Vagina (tissue), 2 donors: Measurements from ENCODE around the gene DKK2. TPM values are rescaled to one million over a fixed set of nuclear protein-coding genes. Genes with fewer than 3 reads are reported as not detected.

Source experiments
- DNase-seq, 2 donors: peaks; one replicate each; pipeline ENCODE4 v3.0.0-alpha.2; 2017; ENCODE audit errors: extremely low spot score in 2 of 2
- H3K27ac ChIP-seq: fragments of 200-600 bp; sonication (generic); one replicate; pipeline ENCODE4 v1.5.1; 2019
- H3K27me3 ChIP-seq: fragments of 200-600 bp; sonication (generic); one replicate; pipeline ENCODE4 v1.5.1; 2019
- H3K36me3 ChIP-seq, 2 donors: fragments of 200-600 bp; sonication (generic); one replicate each; pipeline ENCODE4 v1.5.1; 2017 to 2019
- H3K4me1 ChIP-seq: fragments of 200-600 bp; sonication (generic); one replicate; pipeline ENCODE4 v1.5.1; 2019
- H3K4me3 ChIP-seq, 2 donors: fragments of 200-600 bp; sonication (generic); 1 replicate in 1 of 2; 2 replicates in 1 of 2; pipeline ENCODE4 v1.5.1; 2016 to 2019
- H3K9me3 ChIP-seq: fragments of 200-600 bp; sonication (generic); one replicate; pipeline ENCODE4 v1.5.1; 2019
- POLR2A ChIP-seq, 2 donors: fragments of 450-650 bp; IDR thresholded peaks; one replicate each; pipeline ENCODE4 v1.6.1; 2017; ENCODE audit warnings: antibody characterized with exemption in 2 of 2, mild to moderate bottlenecking in 2 of 2, moderate library complexity in 2 of 2
- POLR2AphosphoS5 ChIP-seq, 2 donors: sonication (generic); formaldehyde crosslinking; IDR thresholded peaks; one replicate each; pipeline ENCODE4 v1.9.0; 2017; ENCODE audit warnings: antibody characterized with exemption in 2 of 2, mild to moderate bottlenecking in 2 of 2, low read depth in 1 of 2; ENCODE audit not compliant: insufficient read depth in 1 of 2
- intact Hi-C: fragments of 100-400 bp; cut with DNase I; formaldehyde crosslinking; loops from one replicate; pipeline ENCODE4 v1.15.1; 2023
- total RNA-seq: library from RNA; depleted of rRNA; stranded (reverse); fragments of >200 nt; gene quantifications from one replicate; pipeline ENCODE4 v1.2.3, GENCODE V29; 2016
- TF ChIP-seq, protein P1 (sequence below), 3 experiments: fragments of 450-650 bp in 2 of 3; fragments of 200-600 bp in 1 of 3; sonication (generic) in 1 of 3; IDR thresholded peaks; one replicate each; pipeline ENCODE4 v1.5.1; 2017 to 2019; ENCODE audit warnings: antibody characterized with exemption in 3 of 3, mild to moderate bottlenecking in 2 of 3, moderate library complexity in 2 of 3

DKK2 gene
- total RNA-seq, 1 donor from 2014 or later = 0.49 TPM

DNA sequence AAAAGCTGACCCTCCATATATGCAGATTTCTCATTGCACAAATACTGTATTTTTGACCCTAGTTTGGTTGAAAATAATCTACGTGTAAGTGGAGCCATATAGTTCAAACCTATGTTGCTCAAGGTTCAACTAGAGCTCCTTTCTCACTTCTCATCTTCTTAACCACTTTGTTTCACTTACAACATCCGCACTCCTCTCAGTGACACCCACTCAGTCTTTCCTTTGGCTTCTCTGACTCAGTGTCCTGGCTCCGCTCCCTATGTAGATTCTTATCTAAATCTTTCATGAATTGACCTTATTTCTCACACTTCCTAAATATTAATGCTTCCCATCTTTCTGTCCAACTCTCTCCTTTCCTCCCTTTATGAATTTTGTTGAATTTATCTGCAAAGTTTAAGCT lies 32.9 kb upstream of the DKK2 start:
- Histone ChIP-seq H3K36me3 (no peaks in the 10 kb centered on the region), H3K27ac (no peak overlapping the region), H3K4me3 (no peak overlapping the region), H3K27me3 (no peaks in the 10 kb centered on the region), H3K4me1 (no peaks in the 10 kb centered on the region), H3K9me3 (no peaks in the 10 kb centered on the region)
- intact Hi-C loops = no loop called here
- no peak for DNase-seq
- no peak for TF ChIP-seq POLR2AphosphoS5 (IDR thresholded peaks at IDR 0.05; ENCODE audit: insufficient read depth in 1 of 2, low read depth in 1 of 2)
- TF ChIP-seq, protein P1, sequence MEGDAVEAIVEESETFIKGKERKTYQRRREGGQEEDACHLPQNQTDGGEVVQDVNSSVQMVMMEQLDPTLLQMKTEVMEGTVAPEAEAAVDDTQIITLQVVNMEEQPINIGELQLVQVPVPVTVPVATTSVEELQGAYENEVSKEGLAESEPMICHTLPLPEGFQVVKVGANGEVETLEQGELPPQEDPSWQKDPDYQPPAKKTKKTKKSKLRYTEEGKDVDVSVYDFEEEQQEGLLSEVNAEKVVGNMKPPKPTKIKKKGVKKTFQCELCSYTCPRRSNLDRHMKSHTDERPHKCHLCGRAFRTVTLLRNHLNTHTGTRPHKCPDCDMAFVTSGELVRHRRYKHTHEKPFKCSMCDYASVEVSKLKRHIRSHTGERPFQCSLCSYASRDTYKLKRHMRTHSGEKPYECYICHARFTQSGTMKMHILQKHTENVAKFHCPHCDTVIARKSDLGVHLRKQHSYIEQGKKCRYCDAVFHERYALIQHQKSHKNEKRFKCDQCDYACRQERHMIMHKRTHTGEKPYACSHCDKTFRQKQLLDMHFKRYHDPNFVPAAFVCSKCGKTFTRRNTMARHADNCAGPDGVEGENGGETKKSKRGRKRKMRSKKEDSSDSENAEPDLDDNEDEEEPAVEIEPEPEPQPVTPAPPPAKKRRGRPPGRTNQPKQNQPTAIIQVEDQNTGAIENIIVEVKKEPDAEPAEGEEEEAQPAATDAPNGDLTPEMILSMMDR (IDR thresholded peaks at IDR 0.05) = no peak
- no peak for TF ChIP-seq POLR2A (IDR thresholded peaks at IDR 0.05)

DNA sequence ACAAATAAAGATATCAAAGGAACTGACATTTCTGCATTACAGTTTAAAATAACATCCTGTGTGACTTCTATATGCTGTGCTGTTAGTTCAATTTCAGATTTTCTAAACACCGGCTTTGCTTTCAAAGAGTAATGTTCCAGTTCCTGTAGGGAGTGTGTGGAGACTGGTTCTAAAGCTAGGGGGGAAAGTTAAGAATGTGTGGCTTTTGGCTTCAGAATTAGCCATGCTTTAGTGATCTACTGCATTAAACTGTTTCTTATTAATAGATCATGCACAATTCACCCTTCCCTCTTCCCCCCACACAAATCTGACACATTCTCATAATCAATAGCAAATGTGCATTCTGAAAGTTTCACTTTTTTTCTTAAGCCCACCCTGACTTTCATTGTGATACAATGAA lies 32.0 kb upstream of the DKK2 start:
- Histone ChIP-seq H3K27me3 (no peaks in the 10 kb centered on the region), H3K27ac (no peak overlapping the region), H3K4me1 (no peaks in the 10 kb centered on the region), H3K4me3 (no peak overlapping the region), H3K9me3 (no peaks in the 10 kb centered on the region), H3K36me3 (no peaks in the 10 kb centered on the region)
- DNase-seq = no peak
- intact Hi-C loops = no loop called here
- TF ChIP-seq POLR2AphosphoS5 (IDR thresholded peaks at IDR 0.05; ENCODE audit: insufficient read depth in 1 of 2, low read depth in 1 of 2) (no peak), POLR2A (IDR thresholded peaks at IDR 0.05) (no peak)
- TF ChIP-seq, protein P1 (IDR thresholded peaks at IDR 0.05) = no peak

DNA sequence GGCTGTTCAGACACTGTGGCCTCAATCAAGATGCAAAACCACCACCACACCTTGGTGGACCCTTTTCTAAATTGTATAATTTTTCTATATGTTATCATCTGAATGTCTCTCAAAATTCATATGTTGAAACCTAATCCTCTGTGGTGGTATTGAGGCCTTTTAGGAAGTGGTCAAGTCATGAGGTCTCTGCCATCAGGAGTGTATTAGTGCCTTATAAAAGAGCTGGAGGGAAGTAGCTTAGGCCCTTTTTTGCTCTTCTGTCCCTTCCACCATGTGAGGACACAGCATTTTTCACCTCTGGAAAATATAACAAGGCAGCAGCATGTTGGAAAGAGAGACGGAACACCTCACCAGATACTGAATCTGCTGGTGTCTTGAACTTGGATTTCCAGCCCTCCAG lies 30.5 kb upstream of the DKK2 start:
- H3K27ac ChIP-seq = no peak overlapping the region
- no peaks in the 10 kb centered on the region for H3K9me3 ChIP-seq
- no peak for DNase-seq
- intact Hi-C loops = no loop called here
- TF ChIP-seq, protein P1 (IDR thresholded peaks at IDR 0.05) = no peak
- TF ChIP-seq POLR2AphosphoS5 (IDR thresholded peaks at IDR 0.05; ENCODE audit: insufficient read depth in 1 of 2, low read depth in 1 of 2) = no peak
- TF ChIP-seq POLR2A (IDR thresholded peaks at IDR 0.05) = no peak
- H3K4me1 ChIP-seq = no peaks in the 10 kb centered on the region
- H3K4me3 ChIP-seq = no peak overlapping the region
- H3K36me3 ChIP-seq = no peaks in the 10 kb centered on the region
- no peaks in the 10 kb centered on the region for H3K27me3 ChIP-seq

DNA sequence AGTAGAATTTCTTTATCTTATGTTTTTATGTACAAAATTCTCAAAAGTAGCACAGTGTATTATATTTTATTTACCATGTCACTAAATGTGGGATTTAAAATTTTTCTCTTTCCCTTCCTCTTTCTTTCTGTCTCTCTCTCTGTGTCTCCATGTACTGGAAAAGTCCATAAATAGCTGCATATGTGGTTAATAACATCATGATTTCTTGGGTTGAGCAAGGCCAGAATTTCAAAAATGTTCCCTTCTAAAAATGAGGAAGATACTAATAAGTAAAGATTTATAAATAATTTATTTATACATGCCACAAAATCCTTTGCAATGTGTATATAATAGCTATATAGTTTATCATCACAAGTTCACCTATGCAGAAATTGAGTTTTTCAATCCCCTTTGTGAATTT lies 29.1 kb upstream of the DKK2 start:
- no peak overlapping the region for H3K4me3 ChIP-seq
- no peaks in the 10 kb centered on the region for H3K9me3 ChIP-seq
- intact Hi-C loops = no loop called here
- DNase-seq = no peak
- H3K4me1 ChIP-seq = no peaks in the 10 kb centered on the region
- no peaks in the 10 kb centered on the region for H3K36me3 ChIP-seq
- H3K27ac ChIP-seq = no peak overlapping the region
- no peaks in the 10 kb centered on the region for H3K27me3 ChIP-seq
- TF ChIP-seq POLR2A (IDR thresholded peaks at IDR 0.05) (no peak), POLR2AphosphoS5 (IDR thresholded peaks at IDR 0.05; ENCODE audit: insufficient read depth in 1 of 2, low read depth in 1 of 2) (no peak)
- TF ChIP-seq, protein P1 (IDR thresholded peaks at IDR 0.05) = no peak

DNA sequence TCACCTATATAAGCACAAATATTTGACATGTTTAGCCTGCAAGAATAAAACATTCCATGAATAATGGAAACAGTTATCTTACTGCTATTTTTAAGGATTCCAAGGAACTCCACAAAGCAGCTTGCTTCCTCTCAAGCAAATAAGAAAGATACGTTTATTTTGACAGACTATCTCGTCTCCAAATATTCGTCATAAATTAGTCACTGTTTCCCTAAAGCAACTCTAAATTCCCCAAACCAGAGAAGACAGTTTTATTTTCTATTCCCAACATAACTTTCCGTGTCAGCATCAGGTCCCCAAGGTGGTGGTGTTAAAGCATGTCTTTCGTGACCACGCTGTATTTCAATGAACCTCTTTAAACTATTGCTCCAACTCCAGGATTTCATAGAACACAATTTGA lies 24.3 kb upstream of the DKK2 start:
- H3K9me3 ChIP-seq = no peaks in the 10 kb centered on the region
- no peak overlapping the region for H3K27ac ChIP-seq
- intact Hi-C loops = no loop called here
- no peak overlapping the region for H3K4me3 ChIP-seq
- no peaks in the 10 kb centered on the region for H3K36me3 ChIP-seq
- H3K27me3 ChIP-seq = no peaks in the 10 kb centered on the region
- TF ChIP-seq POLR2AphosphoS5 (IDR thresholded peaks at IDR 0.05; ENCODE audit: insufficient read depth in 1 of 2, low read depth in 1 of 2) (no peak), POLR2A (IDR thresholded peaks at IDR 0.05) (no peak)
- TF ChIP-seq, protein P1 (IDR thresholded peaks at IDR 0.05) = no peak
- no peaks in the 10 kb centered on the region for H3K4me1 ChIP-seq
- no peak for DNase-seq
